HEK293 (cell line): ENCODE results near the gene ARAP1.

Experiments
- CTCF ChIA-PET: fragments of 350-600 bp; formaldehyde crosslinking; extraction: SDS; loops from one replicate; lab custom pipeline; 2021; ENCODE audit warnings: antibody characterized with exemption; lab: Yijun Ruan, JAX
- POLR2A ChIA-PET: fragments of 300-600 bp; formaldehyde crosslinking; extraction: SDS; loops from one replicate; lab custom pipeline; 2020; ENCODE audit warnings: antibody characterized with exemption, inconsistent platforms; lab: Yijun Ruan, JAX
- H3K27ac ChIP-seq: fragments of 200-500 bp; sonication (Bioruptor generic); 2 replicates; pipeline ENCODE4 v1.5.1; 2014; ENCODE audit warnings: low read depth, low read length, control low read depth, inconsistent platforms; ENCODE audit errors: extremely low read depth
- H3K36me3 ChIP-seq, 2 experiments: fragments of 200-500 bp in 1 of 2; sonication (Bioruptor generic) in 1 of 2; 1 replicate in 1 of 2; 2 replicates in 1 of 2; pipeline ENCODE4 v1.5.1; 2014 to 2017; ENCODE audit warnings: inconsistent platforms in 2 of 2, low read length in 2 of 2; ENCODE audit not compliant: control insufficient read depth in 2 of 2, insufficient read depth in 1 of 2
- H3K4me1 ChIP-seq: fragments of 200-500 bp; sonication (Bioruptor generic); 2 replicates; pipeline ENCODE4 v1.5.1; 2014; ENCODE audit warnings: mild to moderate bottlenecking, low read length, inconsistent platforms; ENCODE audit not compliant: control insufficient read depth, insufficient read depth
- H3K4me3 ChIP-seq: 2 replicates; pipeline ENCODE4 v1.5.1; 2011; ENCODE audit warnings: low read depth, mild to moderate bottlenecking, control low read depth, low read length, moderate library complexity
- H3K9me3 ChIP-seq: fragments of 200-500 bp; sonication (Bioruptor generic); 2 replicates; pipeline ENCODE4 v1.5.1; 2014; ENCODE audit warnings: low read depth, low read length, inconsistent platforms; ENCODE audit not compliant: control insufficient read depth, insufficient read depth
- GLIS1 ChIP-seq: fragments of 450-650 bp; formaldehyde crosslinking; IDR thresholded peaks from 2 replicates; pipeline ENCODE4 v1.5.1; 2016; ENCODE audit warnings: missing biosample characterization, missing genetic modification characterization
- HOXC10 ChIP-seq: sonication (generic); formaldehyde crosslinking; IDR thresholded peaks from 2 replicates; pipeline ENCODE4 v1.8.1; 2023; ENCODE audit warnings: mild to moderate bottlenecking, missing genetic modification reagents
- TRIM28 ChIP-seq: IDR thresholded peaks from 2 replicates; pipeline ENCODE4 v1.6.1; 2011; ENCODE audit warnings: low read length, control low read depth, borderline replicate concordance
- WT1 ChIP-seq: fragments of 450-650 bp; formaldehyde crosslinking; IDR thresholded peaks from 2 replicates; pipeline ENCODE4 v1.5.1; 2016; ENCODE audit warnings: missing biosample characterization, missing genetic modification characterization
- ZBTB1 ChIP-seq: fragments of 450-650 bp; formaldehyde crosslinking; IDR thresholded peaks from 2 replicates; pipeline ENCODE4 v1.5.1; 2016; ENCODE audit warnings: missing biosample characterization, missing genetic modification characterization
- ZIC2 ChIP-seq: fragments of 450-650 bp; formaldehyde crosslinking; IDR thresholded peaks from 2 replicates; pipeline ENCODE4 v1.5.1; 2016; ENCODE audit warnings: missing biosample characterization, missing genetic modification characterization
- ZNF112 ChIP-seq: fragments of 450-650 bp; formaldehyde crosslinking; IDR thresholded peaks from 2 replicates; pipeline ENCODE4 v1.5.0; 2017; ENCODE audit warnings: missing biosample characterization, missing genetic modification characterization
- ZNF132 ChIP-seq: fragments of 450-650 bp; formaldehyde crosslinking; IDR thresholded peaks from 2 replicates; pipeline ENCODE4 v1.5.1; 2017; ENCODE audit warnings: missing biosample characterization, missing genetic modification characterization, borderline replicate concordance
- ZNF184 ChIP-seq: fragments of 450-650 bp; IDR thresholded peaks from 2 replicates; pipeline ENCODE4 v1.5.1; 2018; ENCODE audit warnings: missing biosample characterization, mild to moderate bottlenecking, missing genetic modification characterization
- ZNF426 ChIP-seq: fragments of 450-650 bp; formaldehyde crosslinking; IDR thresholded peaks from 2 replicates; pipeline ENCODE4 v1.5.1; 2017; ENCODE audit warnings: missing biosample characterization, missing genetic modification characterization, mild to moderate bottlenecking, inconsistent platforms, moderate library complexity
- ZNF571 ChIP-seq: fragments of 450-650 bp; formaldehyde crosslinking; IDR thresholded peaks from 2 replicates; pipeline ENCODE4 v1.5.0; 2017; ENCODE audit warnings: missing biosample characterization, missing genetic modification characterization
- ZNF623 ChIP-seq: fragments of 450-650 bp; formaldehyde crosslinking; IDR thresholded peaks from 2 replicates; pipeline ENCODE4 v1.5.1; 2016; ENCODE audit warnings: missing biosample characterization, missing genetic modification characterization
- ZNF660 ChIP-seq: fragments of 450-650 bp; IDR thresholded peaks from 2 replicates; pipeline ENCODE4 v1.5.1; 2018; ENCODE audit warnings: missing biosample characterization, mild to moderate bottlenecking, missing genetic modification characterization
- ZNF677 ChIP-seq: fragments of 450-650 bp; IDR thresholded peaks from 2 replicates; pipeline ENCODE4 v1.5.0; 2018; ENCODE audit warnings: missing biosample characterization, mild to moderate bottlenecking, missing genetic modification characterization, moderate library complexity
- ZNF704 ChIP-seq: fragments of 450-650 bp; formaldehyde crosslinking; IDR thresholded peaks from 2 replicates; pipeline ENCODE4 v1.5.1; 2016; ENCODE audit warnings: missing biosample characterization, missing genetic modification characterization
- ZNF768 ChIP-seq: fragments of 450-650 bp; formaldehyde crosslinking; IDR thresholded peaks from 2 replicates; pipeline ENCODE4 v1.5.1; 2018; ENCODE audit warnings: missing biosample characterization, mild to moderate bottlenecking, missing genetic modification characterization
- ZNF776 ChIP-seq: fragments of 450-650 bp; formaldehyde crosslinking; IDR thresholded peaks from 2 replicates; pipeline ENCODE4 v1.5.0; 2017; ENCODE audit warnings: missing biosample characterization, missing genetic modification characterization, borderline replicate concordance
- ZNF837 ChIP-seq: fragments of 450-650 bp; formaldehyde crosslinking; IDR thresholded peaks from 2 replicates; pipeline ENCODE4 v1.5.1; 2016; ENCODE audit warnings: missing biosample characterization, missing genetic modification characterization
- ZSCAN4 ChIP-seq: fragments of 450-650 bp; formaldehyde crosslinking; IDR thresholded peaks from 2 replicates; pipeline ENCODE4 v1.5.1; 2017; ENCODE audit warnings: missing biosample characterization, missing genetic modification characterization
- TF ChIP-seq, protein P1 (sequence below): fragments of 450-650 bp; formaldehyde crosslinking; IDR thresholded peaks from 2 replicates; pipeline ENCODE4 v1.5.1; 2017; ENCODE audit warnings: missing biosample characterization, missing genetic modification characterization
- TF ChIP-seq, protein P2 (sequence below): fragments of 450-650 bp; formaldehyde crosslinking; IDR thresholded peaks from 2 replicates; pipeline ENCODE4 v1.5.1; 2016; ENCODE audit warnings: missing biosample characterization, missing genetic modification characterization

Gene ARAP1

DNA sequence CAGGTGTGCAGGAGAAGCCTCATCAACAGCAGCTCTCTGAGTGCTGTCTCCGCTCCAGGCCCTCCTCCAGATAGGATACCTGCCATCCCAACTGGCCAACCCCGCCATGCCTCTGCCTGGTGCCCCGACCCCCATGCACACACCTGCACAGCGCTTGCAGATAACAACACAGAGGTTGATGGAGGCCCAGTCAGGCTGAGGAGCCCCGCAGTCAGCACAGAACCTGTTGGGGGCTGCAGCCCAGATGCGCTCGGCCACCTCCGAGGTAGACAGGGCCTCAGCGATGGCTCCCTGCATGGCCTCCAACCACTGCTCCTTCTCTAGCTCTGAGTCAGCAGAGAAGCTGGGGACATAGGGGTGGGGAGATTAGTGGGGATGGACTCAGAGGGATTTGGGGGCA is 45.2 kb downstream of the ARAP1 start:
- ChIA-PET CTCF (no interaction called here), POLR2A (no interaction called here)
- peaks cover 0 to 87% of the 10 kb centered on the region in 2 experiments; a peak in 1 of 3 replicates for H3K36me3 ChIP-seq
- H3K4me3 ChIP-seq: no peak overlapping the region
- H3K9me3 ChIP-seq: no peaks in the 10 kb centered on the region
- TF ChIP-seq ZNF768 (tag by site-specific recombination): no peak
- TF ChIP-seq ZNF571: no peak
- no peak for TF ChIP-seq WT1 (tag by site-specific recombination)
- TF ChIP-seq ZNF837 (tag by site-specific recombination): no peak
- TF ChIP-seq ZNF623 (tag by site-specific recombination): no peak
- no peak for TF ChIP-seq ZNF776 (tag by site-specific recombination)
- TF ChIP-seq, protein P1, sequence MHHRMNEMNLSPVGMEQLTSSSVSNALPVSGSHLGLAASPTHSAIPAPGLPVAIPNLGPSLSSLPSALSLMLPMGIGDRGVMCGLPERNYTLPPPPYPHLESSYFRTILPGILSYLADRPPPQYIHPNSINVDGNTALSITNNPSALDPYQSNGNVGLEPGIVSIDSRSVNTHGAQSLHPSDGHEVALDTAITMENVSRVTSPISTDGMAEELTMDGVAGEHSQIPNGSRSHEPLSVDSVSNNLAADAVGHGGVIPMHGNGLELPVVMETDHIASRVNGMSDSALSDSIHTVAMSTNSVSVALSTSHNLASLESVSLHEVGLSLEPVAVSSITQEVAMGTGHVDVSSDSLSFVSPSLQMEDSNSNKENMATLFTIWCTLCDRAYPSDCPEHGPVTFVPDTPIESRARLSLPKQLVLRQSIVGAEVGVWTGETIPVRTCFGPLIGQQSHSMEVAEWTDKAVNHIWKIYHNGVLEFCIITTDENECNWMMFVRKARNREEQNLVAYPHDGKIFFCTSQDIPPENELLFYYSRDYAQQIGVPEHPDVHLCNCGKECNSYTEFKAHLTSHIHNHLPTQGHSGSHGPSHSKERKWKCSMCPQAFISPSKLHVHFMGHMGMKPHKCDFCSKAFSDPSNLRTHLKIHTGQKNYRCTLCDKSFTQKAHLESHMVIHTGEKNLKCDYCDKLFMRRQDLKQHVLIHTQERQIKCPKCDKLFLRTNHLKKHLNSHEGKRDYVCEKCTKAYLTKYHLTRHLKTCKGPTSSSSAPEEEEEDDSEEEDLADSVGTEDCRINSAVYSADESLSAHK: no peak
- TF ChIP-seq ZBTB1: no peak
- no peak for TF ChIP-seq ZNF704 (tag by site-specific recombination)
- no peak overlapping the region for H3K27ac ChIP-seq
- no peaks in the 10 kb centered on the region for H3K4me1 ChIP-seq

DNA sequence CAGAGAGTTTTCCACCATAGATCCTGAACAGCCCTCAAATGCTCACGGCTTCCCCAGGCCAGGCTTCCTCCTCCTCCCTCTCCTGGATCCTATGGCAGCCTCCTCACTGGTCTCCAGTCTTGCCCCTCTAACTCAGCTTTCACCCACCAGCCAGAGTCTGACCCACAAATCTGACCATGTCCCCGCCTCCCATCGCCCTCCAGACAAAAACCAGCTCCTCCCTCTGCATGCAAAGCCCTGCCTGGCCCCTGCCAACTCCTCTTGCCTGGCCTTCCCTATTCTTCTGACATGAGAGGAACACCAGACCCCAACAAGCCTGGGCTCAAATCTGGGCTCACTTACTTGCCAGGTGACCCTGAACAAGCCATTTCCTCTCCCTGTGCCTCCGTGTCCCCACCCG is 45.6 kb downstream of the ARAP1 start:
- TF ChIP-seq ZNF677 (tag by site-specific recombination): no peak
- TF ChIP-seq ZNF112: no peak
- no peak for TF ChIP-seq ZNF623 (tag by site-specific recombination)
- TF ChIP-seq ZNF132: no peak
- TF ChIP-seq HOXC10 (CRISPR knock-in tag): no peak
- TF ChIP-seq ZSCAN4 (tag by site-specific recombination): no peak
- no peak for TF ChIP-seq ZNF660 (tag by site-specific recombination)
- no peak for TF ChIP-seq TRIM28
- Histone ChIP-seq H3K4me1 (no peaks in the 10 kb centered on the region), H3K4me3 (no peak overlapping the region), H3K27ac (no peak overlapping the region), H3K9me3 (no peaks in the 10 kb centered on the region), H3K36me3 (peaks cover 0 to 87% of the 10 kb centered on the region in 2 experiments; a peak in 1 of 3 replicates)
- POLR2A ChIA-PET: no interaction called here
- CTCF ChIA-PET: interaction anchor here (0.7 kb wide), 1 partner anchor 120 kb away, joined by 3 read pairs; no protein-coding TSS in a partner anchor

DNA sequence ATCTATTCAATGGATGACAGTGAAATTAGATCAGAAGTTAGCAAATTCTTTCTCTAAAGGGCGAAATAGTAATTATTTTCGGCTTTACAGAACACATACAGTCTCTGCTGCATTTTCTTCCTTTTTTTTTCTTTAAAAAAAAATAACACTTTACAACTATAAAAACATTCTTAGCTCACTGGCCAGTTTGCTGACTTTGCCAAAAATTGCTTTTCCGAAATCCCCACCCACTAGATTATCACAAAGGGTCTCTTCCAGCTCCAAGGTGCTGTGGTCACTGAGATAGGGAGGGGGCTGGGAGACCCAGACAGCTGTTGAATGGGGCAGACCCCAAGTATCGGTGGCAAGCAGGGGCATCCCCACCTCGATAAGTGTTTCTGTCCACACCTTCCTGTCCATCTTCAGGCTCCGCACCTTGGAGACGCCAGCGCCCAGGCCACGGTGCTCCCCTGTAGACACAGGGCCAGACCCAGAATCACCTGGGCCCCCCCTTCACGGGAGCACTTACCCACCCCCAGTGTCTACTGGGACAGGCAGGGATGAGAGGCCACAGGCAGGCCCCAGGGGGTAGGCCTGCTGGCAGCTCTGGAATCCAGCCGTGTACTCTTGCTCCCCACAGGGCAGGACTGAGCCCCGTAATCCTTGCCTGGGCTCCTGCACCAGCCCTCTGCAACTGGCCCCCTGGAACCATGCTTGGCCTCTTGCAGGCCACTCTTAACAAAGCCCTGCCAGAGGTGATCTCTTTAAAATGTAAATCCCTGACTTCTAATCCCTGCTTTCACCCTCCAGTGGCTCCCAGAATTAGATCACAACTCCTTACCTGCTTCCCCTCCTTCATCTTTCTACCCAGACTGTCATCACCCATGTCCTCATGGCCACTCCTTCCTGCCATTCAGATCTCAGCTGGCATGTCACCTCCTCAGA is 46.5 kb downstream of the ARAP1 start:
- TF ChIP-seq, protein P2, sequence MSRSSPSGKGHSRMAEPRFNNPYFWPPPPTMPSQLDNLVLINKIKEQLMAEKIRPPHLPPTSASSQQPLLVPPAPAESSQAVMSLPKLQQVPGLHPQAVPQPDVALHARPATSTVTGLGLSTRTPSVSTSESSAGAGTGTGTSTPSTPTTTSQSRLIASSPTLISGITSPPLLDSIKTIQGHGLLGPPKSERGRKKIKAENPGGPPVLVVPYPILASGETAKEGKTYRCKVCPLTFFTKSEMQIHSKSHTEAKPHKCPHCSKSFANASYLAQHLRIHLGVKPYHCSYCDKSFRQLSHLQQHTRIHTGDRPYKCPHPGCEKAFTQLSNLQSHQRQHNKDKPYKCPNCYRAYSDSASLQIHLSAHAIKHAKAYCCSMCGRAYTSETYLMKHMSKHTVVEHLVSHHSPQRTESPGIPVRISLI (tag by site-specific recombination): no peak
- TF ChIP-seq ZIC2 (peak; percentile 74), GLIS1 (tag by site-specific recombination) (peak; percentile 86), ZNF426 (tag by site-specific recombination) (no peak), ZNF184 (tag by site-specific recombination) (no peak)
- Histone ChIP-seq H3K27ac (no peak overlapping the region), H3K36me3 (peaks cover 0 to 86% of the 10 kb centered on the region in 2 experiments; a peak in 1 of 3 replicates), H3K4me3 (no peak overlapping the region), H3K4me1 (no peaks in the 10 kb centered on the region), H3K9me3 (no peaks in the 10 kb centered on the region)
- ChIA-PET POLR2A (interaction anchor here (0.6 kb wide), 1 partner anchor 88 kb away, joined by 4 read pairs; the partner anchor contains the start of gene STARD10), CTCF (interaction anchor here (0.7 kb wide), 1 partner anchor 119 kb away, joined by 3 read pairs; no protein-coding TSS in a partner anchor)
